ENCODE results near the gene URM1.

URM1 gene

GRCh38 chr9:128415281-128415680 lies 44.1 kb downstream of the URM1 start:
- no peak overlapping the region for H3K4me3 ChIP-seq
- no peak for DNase-seq
- H3K4me1 ChIP-seq, result peaks cover 0 to 16% (median 13%) of the 10 kb centered on the region in 4 donors
- H3K36me3 ChIP-seq, result no peaks in the 10 kb centered on the region
- TF ChIP-seq CTCF (IDR thresholded peaks at IDR 0.05), result no peak
- H3K9me3 ChIP-seq, result no peaks in the 10 kb centered on the region
- intact Hi-C loops (cut with DNase I; ENCODE audit: low total_unique reads), result no loop called here
- H3K27me3 ChIP-seq, result peaks cover 0 to 54% of the 10 kb centered on the region in 2 donors
- H3K27ac ChIP-seq, result no peak overlapping the region

GRCh38 chr9:128416014-128416413 lies 44.8 kb downstream of the URM1 start:
- Histone ChIP-seq H3K9me3 (no peaks in the 10 kb centered on the region), H3K36me3 (no peaks in the 10 kb centered on the region), H3K4me1 (peaks cover 0 to 19% (median 15%) of the 10 kb centered on the region in 4 donors), H3K27me3 (peaks cover 0 to 54% of the 10 kb centered on the region in 2 donors), H3K27ac (no peak overlapping the region), H3K4me3 (no peak overlapping the region)
- intact Hi-C loops (cut with DNase I; ENCODE audit: low total_unique reads), result no loop called here
- TF ChIP-seq CTCF (IDR thresholded peaks at IDR 0.05), result no peak
- no peak for DNase-seq

- no peak for DNase-seq
- Histone ChIP-seq H3K27me3 (peaks cover 0 to 54% of the 10 kb centered on the region in 2 donors), H3K27ac (no peak overlapping the region), H3K9me3 (no peaks in the 10 kb centered on the region), H3K36me3 (no peaks in the 10 kb centered on the region), H3K4me3 (no peak overlapping the region), H3K4me1 (peaks cover 0 to 24% (median 20%) of the 10 kb centered on the region in 4 donors)
- intact Hi-C loops (cut with DNase I; ENCODE audit: low total_unique reads), result no loop called here
- no peak for TF ChIP-seq CTCF (IDR thresholded peaks at IDR 0.05)
Measured at GRCh38 chr9:128416432-128417019, 45.4 kb downstream of the URM1 start.

GRCh38 chr9:128419061-128419925 lies 48.1 kb downstream of the URM1 start:
- no peak for TF ChIP-seq CTCF (IDR thresholded peaks at IDR 0.05)
- peaks cover 0 to 30% of the 10 kb centered on the region in 2 donors for H3K27me3 ChIP-seq
- intact Hi-C loops (cut with DNase I; ENCODE audit: low total_unique reads), result no loop called here
- H3K4me1 ChIP-seq, result peaks cover 0 to 26% (median 24%) of the 10 kb centered on the region in 4 donors
- no peak for DNase-seq
- peak overlapping the region; percentile 80 to 81 for H3K27ac ChIP-seq
- no peaks in the 10 kb centered on the region for H3K9me3 ChIP-seq
- H3K36me3 ChIP-seq, result peaks cover 0 to 7% (median 4%) of the 10 kb centered on the region in 3 donors
- H3K4me3 ChIP-seq, result peak overlapping the region; percentile 80 to 99

GRCh38 chr9:128420060-128420650 lies 49.0 kb downstream of the URM1 start:
- peak; percentile 75 to 79 for TF ChIP-seq CTCF (IDR thresholded peaks at IDR 0.05)
- H3K27ac ChIP-seq, result peak overlapping the region; percentile 80 to 81
- H3K4me1 ChIP-seq, result peaks cover 0 to 26% (median 24%) of the 10 kb centered on the region in 4 donors
- intact Hi-C loops (cut with DNase I; ENCODE audit: low total_unique reads), result no loop called here
- DNase-seq, result peak; percentile 67 to 84
- peaks cover 0 to 15% (median 8%) of the 10 kb centered on the region in 3 donors for H3K36me3 ChIP-seq
- peaks cover 0 to 27% of the 10 kb centered on the region in 2 donors for H3K27me3 ChIP-seq
- H3K9me3 ChIP-seq, result no peaks in the 10 kb centered on the region
- H3K4me3 ChIP-seq, result peak overlapping the region; percentile 80 to 99

All from tibial artery (tissue), 4 donors.